ENCODE results near the gene KIF26A.
"Not testable (repeated sequence)": the region's sequence is repeated elsewhere in the genome, so short reads cannot be mapped to it uniquely, and the experiment has no call there.

KIF26A gene

DNA sequence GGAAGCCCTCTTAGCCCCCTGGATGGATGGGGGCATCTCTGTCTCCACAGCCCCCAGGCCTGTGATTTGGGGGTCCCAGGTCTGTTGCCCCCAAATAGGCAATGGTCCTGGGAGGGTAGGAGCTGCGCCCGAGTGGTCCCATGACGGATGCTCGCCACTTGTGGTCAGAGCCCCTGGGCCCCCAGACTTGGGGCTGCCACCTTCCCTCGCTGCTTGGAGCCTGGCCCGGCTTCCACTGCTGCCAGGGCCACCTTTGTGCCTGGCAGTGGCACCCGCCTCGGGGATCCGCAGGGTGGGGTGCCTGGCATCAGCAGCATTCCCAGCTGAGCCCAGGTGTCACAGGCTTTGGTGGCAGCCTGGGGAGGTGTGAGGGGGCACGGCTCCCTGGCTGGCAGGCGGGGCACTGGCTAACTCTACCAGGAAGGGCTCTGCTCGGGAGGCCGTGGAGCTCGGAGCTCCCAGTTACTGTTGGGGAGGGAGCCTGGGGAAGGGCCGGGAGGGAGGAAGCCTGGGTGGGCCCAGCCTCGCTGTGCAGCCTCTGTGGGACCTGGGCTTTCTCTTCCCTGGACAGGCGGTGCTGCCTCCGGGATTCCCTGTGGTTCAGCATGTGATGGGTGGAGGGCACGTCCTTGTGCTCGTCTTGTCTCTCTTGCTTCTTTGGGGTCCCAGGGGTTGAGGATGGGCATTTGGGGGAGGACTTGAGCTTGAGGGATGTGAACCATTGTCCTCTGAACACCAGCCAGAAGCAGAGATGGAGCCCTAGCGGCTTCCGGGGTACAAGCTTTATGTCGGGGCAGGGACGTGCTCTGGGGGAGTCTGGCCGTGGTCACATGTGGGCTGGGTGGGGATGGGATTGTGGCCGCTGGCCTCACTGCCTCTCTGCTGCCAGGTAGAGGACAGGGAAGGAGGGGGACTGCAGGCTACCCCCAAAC, 5.4 kb downstream of the KIF26A start:
- DNase-seq (ENCODE audit: low read depth in 2 of 2) = no peak

DNA sequence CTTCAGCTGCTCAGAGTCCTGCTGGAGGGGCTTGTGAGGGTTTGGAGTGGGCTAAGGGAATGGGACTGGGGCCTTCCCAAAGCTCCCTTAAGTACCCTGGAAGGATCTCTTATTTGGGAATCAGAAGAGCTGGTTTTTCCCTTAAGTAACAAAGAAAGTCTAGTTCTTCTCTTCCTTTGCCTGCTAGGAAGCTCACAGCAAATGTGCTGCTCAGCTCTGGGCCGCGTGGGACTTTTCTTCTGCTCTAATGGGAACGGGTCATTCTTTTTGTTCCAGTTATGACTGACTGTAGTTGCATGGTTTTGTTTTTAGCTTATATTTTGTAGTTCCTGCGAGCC, 6.0 kb downstream of the KIF26A start:
- no peak for DNase-seq (ENCODE audit: low read depth in 2 of 2)

DNA sequence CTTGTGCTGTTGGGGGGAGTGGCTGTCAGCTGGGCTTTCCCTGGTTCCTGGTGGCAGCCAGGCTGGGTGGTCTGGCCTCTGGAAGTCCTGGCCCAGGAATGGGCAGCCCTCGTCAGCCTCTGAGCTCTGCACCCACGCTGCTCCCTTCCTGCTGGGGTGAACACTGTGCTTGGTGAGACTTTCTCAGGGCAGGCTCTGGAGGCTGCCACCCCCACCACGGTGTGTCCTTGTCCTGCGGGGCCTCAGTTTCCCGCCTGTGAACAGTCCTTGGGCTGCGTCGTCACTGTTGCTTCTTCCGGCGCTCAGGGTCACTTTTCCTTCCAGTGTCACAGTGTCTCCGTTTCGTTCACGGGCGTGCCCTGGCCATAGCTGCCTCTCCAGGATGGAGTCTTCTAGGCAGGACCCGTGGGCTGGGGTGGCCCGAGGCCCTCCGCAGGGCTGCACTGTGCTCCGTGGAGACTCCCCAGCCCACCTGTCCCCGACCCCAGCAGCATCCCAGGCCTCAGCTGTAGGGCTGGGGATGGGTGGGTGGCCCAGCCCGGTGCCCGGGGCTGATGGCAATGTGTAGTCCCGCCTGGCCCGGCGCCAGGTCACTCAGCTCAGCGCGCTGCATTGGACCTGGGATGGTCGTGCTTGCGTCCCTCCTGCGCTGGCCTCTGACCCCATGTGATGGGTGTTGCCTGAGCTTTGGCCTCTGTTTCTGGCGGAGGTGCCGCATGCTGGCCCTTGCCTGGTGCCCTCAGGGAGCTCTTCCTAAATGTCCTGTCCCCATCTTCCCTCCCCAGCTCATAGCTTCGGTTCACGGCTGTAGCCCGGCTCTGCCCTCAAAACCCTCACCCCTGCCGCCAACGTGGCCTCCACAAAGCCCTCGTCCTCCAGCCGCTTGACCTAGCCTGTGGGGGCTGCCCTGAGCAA, 6.8 kb downstream of the KIF26A start:
- DNase-seq (ENCODE audit: low read depth in 2 of 2) = no peak

DNA sequence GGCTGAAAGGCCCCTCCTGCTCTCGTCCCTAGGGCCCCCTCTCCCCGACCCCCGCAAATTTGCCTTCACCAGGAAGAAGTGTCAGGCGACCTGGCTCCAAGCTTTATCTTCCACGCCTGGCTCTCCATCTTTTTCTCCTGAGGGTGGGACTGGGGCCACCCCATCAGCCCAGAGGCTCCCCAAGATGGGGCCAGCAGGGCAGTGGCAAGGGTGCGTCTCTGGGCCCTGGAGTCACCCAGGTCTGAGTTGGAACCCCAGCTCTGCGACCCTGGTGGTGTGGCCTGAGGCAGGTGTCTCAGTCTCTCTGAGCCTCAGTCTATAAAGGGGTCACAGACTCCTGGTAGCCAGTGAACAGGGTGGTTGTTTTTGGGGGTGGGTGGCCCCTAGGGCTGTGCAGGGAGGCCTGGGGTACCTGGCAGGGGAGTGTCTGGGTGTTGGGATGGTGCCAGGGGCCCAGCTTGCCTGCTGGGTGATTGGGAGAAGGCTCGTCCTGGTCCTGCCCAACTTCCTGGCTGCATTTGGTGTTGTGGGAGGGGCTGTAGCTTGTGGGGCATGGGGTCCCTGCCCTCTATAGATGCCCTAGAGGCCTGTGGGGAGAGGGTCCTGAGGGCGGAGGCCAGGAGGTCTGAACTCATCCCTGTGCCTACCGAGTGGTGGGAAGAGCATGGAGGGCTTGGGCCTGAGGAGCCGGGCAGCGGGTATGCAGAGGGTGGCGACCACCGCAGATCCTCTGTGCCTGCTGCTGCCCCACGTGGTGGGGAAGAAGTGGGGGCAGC, 7.6 kb downstream of the KIF26A start:
- DNase-seq (ENCODE audit: low read depth in 2 of 2) = no peak

DNA sequence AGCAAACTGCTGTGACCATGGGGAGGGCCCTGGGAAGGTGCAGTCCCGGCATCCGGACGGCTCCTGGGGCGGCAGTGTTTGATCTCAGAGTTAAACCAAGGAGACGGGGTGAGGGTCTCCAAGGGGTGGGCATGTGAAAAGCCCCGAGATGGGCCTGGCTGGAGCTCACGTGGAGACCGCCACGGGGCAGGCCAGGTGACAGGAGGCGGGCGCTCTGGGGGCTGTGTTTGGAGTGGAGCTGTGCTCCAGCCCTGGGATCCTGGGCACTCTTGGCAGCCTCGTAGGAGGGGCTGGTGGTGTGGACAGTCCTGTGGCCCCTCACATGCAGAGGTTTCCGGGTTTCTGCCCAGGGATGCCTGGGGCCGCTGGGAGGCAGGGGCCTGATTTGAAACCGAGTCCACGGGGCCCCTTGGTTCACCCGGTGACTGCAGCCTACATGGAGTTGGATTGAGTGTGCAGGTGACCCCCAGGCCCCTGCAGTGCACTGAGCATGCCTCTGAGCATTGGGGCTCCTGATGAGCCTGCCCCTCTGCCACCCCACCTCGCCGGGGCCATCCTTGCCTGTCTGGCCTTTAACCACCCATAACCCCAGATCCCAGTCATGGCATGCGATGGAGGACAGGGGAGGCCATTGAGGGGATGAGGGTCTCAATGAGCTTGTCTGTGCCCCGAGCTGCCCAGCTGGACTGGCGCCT, 8.4 kb downstream of the KIF26A start:
- no peak for DNase-seq (ENCODE audit: low read depth in 2 of 2)

DNA sequence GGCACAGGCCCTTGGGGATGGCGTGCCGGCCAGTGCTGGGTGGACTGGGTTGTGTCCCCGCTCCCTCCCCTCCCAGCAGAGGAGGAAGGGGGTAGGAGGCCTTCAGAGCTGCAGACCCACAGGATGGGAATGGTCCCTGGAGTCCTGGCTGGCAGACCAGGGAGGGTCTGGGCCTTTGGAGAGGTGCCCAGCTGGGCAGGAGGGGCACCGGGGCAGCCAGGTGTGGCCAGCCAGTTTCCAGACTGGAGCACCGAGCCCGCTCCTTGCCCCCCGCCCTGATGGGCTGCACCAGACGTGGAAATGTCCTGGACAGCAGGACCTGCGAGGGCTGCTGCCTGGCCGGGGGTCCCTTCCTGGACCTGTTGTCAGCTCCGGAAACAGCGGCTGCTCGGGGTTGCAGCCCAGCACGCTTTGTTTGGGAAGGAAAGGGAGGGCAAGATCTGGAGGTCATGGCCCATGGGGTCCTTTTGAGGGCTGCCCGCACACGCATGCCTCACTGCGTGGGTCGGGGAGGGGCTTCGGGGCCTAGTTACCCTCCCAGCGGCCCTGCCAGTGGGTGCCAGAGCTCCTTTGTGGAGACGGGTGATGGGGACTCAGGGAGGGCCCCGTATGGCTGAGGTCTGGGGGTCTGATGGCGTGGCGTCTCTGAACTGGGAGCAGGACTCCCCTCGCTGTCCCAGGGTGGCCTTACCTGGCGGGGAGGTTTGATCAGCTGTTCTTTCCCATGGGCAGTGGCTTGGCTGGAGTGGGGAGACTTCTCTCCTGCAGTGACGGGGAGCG, 9.1 kb downstream of the KIF26A start:
- DNase-seq (ENCODE audit: low read depth in 2 of 2) = no peak

DNA sequence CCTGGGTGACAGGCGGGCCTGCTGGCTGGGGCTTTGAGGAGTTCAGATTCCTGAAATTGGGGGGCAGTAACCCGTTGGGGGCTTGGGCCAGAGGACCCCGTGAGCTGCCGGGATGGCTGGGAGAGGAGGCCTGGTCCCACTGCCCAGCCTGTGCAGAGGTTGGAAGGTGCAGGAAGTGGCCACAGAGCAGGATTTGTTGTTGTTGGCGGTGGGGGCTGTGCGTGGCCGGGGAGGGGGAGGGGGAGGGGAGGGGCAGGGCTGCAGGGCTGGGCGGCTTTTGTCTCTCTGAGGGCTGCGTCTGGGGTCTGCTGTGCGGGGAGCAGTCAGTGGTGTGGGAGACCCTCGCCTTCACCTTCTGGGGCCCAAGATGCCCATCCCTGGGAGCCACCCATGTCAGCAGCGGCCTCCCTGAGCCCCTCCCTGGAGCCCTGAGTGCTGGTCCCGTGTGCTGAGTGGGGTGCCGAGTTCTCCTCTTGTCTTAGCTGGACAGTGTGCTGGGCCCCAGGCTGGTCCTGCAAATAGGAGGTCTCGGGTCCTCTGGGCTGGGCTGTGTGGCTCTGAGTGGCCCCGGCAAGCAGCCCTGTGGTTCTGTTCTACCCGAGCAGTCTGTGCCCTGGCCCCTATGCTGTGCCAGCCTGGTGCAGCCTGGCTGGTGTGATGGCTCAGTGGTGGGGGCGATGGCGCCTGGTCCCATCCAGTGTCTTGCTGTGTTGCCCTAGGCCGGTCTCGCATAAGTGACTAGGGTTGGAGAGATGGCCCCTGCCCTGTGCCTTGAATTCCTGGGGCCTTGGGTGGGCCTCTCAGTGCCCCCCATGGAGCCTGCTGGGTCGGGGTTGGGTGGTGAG, 10.3 kb downstream of the KIF26A start:
- no peak for DNase-seq (ENCODE audit: low read depth in 2 of 2)

DNA sequence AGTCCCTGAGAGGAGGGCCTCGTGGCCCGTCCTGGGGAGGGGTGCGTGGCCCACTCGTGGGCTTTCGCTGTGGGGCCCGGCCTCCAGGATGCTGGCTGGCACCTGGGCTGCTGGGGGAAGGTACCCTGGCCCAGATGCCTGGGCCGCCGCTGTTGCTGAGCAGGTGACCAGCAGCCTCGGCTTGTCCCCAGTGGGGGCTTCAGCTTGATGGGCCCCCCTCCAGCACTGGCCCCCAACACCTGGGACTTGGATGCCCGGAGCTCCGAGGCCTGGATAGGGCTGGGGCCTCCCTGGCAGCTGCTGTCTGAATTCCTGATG, 10.8 kb downstream of the KIF26A start:
- no peak for DNase-seq (ENCODE audit: low read depth in 2 of 2)

DNA sequence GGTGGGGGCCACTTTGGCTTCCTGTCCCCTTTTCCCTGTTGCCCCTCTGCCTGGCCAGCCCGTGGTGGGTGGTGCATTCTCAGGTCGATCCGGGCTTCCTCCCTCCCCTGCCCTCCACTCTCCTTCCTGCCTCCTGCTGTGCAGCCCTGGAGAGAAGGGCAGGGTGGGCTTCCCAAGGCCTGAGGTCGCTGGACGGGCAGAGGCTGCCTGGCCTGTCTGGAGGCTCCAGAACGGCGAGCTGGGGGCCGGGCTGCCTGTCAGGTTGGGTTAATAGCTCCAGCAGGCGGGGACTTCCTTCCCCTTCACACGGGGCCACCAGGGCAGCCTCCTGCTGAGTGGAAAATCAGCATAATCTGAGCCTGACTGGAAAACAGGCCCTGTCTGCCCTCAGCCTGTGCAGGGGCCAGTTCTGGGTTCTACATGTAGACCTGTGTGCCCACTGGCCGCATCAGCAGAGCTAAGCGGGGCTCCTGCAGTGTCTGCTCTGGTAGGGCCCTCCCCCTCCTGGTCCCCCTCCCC, 11.3 kb downstream of the KIF26A start:
- no peak for DNase-seq (ENCODE audit: low read depth in 2 of 2)

DNA sequence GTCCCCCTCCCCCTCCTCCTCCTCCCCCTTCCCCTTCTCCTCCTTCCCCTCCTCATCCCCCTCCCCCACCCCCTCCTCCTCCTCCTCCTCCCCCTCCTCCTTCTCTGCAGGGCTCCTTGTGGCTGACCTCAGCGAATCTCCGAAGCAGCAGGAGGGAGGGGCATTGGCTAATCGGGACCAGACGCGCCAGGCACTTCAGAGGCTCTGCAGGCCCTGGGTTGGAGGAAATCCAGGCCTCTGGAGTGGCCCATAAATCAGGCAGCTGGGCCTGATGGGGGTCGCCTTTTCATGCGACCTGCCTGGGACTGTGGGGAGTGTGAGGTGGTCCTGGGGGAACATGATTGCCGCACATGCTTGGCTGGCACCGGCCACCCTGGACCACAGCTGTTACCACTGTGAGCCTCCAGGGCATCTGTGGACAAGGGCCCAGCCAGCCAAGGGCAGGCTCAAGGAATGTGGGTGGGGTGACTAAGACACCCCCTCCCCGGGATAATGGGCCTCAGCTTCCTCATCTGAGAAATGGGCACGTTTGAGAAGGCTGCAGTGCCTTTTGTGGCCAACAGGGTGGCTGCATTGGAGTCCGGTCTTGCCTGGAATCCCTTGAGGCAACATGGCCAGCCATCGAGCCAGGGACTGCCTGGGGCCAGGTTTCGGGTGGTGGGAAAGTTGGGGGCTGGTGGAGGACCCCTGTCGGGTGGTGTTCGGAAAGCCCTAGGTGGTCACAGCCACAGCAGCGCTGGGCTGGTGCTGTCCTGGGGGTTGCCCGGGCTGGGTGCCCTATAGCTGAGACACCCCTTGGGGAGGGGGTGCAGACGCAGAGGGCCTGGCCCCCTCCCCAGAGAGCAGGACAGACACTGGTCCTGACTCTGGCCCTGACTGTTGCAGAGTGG, 12.0 kb downstream of the KIF26A start:
- DNase-seq (ENCODE audit: low read depth in 2 of 2) = no peak

DNA sequence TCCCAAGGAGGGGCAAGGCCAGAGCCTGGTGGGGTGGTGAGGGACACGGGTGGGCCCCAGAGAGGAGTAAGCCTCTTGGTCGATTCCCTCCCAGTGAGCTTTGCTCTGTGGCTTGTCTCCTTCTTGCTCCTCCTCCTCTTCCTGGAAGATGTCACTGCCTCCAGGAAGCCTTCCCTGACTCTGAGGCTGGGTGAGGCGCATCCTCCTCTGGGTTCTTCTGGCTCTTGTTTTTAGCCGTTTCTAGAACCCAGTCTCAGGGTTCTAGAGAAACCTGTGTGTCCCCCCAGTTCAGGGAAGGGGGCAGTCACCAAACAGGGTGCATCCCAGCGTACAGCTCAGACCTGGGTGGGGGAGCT, 12.6 kb downstream of the KIF26A start:
- no peak for DNase-seq (ENCODE audit: low read depth in 2 of 2)

DNA sequence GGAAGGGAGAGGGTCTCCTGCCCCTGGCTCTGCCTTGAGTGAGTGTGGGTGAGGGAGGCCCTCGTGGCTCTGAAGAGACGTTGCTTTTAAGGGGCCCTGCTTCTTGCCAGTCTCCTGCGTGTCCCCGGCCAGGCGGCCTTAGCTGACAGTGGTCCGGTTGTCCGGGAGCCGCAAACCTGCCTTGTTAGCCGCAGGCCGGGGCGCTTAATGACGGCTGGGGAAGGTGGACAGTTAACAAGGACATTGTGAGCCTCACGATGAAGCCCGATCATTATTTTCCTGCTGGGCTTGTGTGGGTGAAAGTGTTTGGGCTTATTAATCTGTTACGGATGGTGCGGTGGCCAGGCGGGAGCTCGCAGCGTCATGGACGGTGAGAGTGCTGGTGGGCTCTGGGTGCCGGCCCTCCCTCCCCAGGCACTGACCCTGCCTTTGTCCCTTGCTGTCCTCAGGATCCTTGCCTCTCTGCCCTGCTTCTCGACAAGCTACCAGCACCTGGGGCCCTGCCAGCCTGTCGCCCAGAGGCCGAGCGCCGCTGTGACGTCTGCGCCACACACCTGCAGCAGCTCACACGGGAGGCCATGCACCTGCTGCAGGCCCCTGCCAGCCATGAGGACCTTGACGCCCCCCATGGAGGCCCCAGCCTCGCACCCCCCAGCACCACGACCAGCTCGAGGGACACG, 13.3 kb downstream of the KIF26A start:
- DNase-seq (ENCODE audit: low read depth in 2 of 2) = no peak

DNA sequence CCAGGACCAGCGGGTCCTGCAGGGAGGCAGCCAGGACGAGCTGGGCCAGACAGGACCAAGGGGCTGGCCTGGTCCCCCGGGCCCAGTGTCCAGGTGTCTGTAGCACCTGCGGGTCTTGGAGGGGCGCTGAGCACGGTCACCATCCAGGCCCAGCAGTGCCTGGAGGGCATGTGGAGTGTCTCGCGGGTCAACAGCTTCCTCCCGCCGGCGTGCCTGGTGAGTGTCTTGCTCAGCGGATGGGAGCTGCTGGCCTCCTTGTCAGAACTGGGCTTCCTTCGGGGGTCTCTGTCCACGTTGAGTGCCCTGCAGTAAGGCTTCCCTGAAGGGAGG, 13.8 kb downstream of the KIF26A start:
- DNase-seq (ENCODE audit: low read depth in 2 of 2) = no peak

DNA sequence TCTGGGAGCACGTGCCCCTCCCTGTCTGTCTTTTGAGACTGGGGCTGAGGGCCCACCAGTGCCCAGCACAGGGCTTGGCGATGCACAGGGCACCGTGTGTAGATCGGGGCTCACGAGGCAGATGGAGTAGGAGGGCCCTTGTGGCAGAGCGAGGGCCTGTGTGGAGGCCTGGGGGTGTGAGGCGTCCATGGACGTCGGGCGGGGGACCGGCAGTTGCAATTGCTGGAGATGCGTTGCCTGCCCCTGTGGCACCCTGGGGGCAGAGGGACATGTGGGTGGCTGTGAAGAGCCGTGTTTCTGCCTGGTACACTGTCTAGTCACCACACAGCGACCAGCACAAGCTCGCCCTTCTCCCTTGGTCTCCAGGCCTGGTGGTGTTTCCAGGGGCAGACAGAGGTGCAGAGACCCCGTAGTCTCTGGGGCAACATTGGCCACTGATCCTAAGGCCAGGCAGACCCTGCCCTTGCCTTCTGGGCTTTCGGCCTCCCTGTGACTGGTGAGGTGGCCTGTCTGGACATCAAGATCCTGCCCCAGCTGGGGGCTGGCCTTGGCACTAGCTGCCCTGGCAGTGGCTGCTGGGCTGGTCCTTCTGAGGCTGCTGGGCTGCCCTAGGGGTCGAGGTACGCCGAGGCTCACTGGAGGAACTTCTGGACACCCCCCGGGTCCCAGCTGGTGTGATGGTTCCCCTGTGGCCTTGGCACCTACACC, 14.5 kb downstream of the KIF26A start:
- DNase-seq (ENCODE audit: low read depth in 2 of 2) = no peak

DNA sequence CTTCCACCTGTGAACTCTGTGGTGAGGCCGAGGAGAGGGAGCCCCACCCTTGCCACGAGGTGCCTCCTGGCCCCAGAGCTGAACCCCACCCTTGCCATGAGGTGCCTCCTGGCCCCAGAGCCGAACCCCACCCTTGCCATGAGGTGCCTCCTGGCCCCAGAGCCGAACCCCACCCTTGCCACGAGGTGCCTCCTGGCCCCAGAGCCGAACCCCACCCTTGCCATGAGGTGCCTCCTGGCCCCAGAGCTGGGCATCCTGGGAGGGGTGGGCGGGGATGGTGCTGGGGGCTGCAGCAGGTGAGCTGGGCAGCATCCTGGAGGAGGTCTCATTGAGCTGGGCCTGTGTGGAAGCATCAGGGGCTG, 15.0 kb downstream of the KIF26A start:
- not testable (repeated sequence) for DNase-seq (ENCODE audit: low read depth in 2 of 2)

DNA sequence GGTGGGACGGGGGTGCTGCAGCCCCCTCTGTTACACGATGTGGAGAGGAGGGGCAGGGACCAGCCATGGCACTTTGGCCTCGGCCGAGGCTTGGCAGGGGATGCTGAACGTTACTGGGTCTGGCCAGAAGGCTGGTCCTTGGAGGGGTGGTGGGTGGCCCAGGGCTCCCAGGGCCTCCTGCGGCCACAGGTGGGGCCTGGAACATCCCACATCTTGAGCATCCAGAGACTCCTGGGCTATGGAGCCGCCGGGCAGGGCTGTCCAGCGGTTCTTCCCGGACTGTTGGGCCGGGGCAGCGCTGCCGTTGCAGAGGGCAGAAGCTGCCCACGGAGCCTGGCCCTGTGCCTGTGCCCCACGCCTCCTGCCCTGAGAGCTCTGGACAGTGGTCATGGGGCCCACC, 15.9 kb downstream of the KIF26A start:
- no peak for DNase-seq (ENCODE audit: low read depth in 2 of 2)

DNA sequence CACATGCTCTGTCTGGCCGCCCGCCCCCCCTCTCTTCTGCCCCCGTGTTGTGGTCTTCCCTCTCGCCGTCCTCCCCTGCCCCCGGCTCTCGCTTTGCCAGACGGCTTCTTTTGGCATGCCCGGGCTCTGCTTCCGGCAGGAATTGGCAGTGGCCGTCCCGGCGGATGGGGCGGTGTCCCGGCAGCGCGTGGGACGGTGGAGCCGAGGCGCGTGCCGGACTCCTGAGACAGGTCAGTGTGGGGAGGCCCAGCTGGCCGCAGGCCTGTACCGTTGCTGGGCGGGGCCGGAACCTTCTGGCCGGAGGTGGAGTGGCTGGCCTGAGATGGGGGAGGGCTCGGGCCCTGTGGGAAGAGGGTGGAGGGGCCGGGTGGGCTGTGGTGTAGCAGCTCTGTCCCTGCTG, 17.1 kb downstream of the KIF26A start:
- DNase-seq (ENCODE audit: low read depth in 2 of 2) = no peak

DNA sequence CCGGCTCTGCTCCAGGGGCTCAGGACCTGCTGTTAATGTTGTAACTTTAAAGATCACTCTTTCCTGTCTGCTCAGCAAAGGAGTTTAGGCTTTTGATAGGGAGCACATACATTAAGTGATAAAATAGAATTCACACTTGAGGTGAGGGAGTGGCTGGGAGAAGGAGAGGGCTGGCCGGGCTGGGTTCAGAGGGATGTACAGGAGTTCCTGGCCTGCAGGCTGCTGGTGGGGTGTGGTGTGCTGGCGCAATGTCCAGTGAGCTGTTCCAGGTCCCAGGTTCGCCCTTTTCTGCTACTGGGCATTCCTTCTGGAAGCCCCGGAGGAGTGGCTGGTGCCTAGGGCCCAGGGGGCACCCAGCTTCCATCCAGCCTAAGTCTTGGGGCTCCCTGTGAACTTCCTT, 17.8 kb downstream of the KIF26A start:
- no peak for DNase-seq (ENCODE audit: low read depth in 2 of 2)

Measured in stimulated activated CD8-positive, alpha-beta memory T cell treated with anti-CD3 and anti-CD28 coated beads, Interleukin-2, amount 100 ng/mL, for 1 hour (primary cell).